NT2/D1 (cell line): Measurements from ENCODE around the gene ZNF441.

ENCODE experiments used
- YY1 ChIP-seq: IDR thresholded peaks from 2 replicates; pipeline ENCODE4 v1.6.1; 2011; ENCODE audit not compliant: insufficient read length, insufficient read depth
- ZNF274 ChIP-seq: IDR thresholded peaks from 2 replicates; pipeline ENCODE4 v1.6.1; 2011; ENCODE audit warnings: mild to moderate bottlenecking, low read depth, low read length

- TF ChIP-seq ZNF274 (no peak; the same call in none of the 2 replicates), YY1 (no peak)
Observed at GRCh38 chr19:11722414-11722813, 44.4 kb upstream of the ZNF441 start.
